ENCODE measurements around the gene COX4I2.

DNA sequence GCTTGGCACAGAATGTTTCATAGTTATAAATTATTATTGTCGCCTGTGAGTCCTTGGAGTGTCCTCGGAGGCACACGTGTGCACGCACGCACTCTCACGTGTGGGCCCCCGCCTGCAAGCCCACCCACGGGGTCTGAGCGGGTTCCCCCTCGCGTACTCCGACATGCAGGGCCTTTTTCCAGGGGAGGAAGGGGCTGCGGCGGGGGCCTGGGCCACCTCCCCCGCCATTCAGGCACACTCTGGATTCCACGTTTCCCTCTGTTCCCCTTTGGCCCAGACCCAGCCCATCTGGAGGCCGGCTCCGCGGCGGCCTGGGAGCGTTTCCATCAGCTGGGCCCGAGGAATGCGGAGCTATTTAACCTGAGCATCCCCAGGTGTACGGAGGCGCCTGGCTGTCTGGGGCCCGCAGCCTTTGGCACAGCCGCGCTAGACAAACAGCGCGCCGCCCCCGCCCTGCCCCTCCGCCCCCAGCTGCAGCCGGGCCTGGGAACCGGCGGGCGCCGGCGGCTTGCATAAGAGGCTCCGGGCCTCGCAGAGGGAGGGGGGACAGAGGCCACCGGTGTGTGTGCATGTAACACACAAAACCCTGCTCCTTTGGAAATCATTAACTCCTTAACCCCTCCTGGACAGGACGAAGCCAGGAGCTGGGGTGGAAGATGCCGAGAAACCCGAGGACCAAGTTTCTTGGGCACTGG is 29.3 kb upstream of the COX4I2 start:
- TF ChIP-seq CTCF (IDR thresholded peaks at IDR 0.05): peak in 1 of 3 experiments; percentile 4
- TF ChIP-seq POLR2AphosphoS5 (IDR thresholded peaks at IDR 0.05): peak; percentile 90 to 91
- no peak for TF ChIP-seq POLR2A (IDR thresholded peaks at IDR 0.05; ENCODE audit: low read depth)
- TF ChIP-seq EP300 (IDR thresholded peaks at IDR 0.05): peak; percentile 70

All from esophagus muscularis mucosa (tissue), 4 donors.